H54 (cell line): ENCODE measurements around the gene IRX1.

ENCODE experiments used
- DNase-seq: peaks from one replicate; pipeline ENCODE4 v3.0.0; 2011; ENCODE audit warnings: low spot score, mixed read lengths; ENCODE audit not compliant: insufficient read length
- FAIRE-seq: peaks from 3 replicates; lab custom pipeline; 2011; peaks lifted over from hg19 to GRCh38; lab: Jason Lieb, UNC
- POLR2A ChIP-seq: IDR thresholded peaks from 2 replicates; pipeline ENCODE4 v1.6.1; 2011; ENCODE audit warnings: low read depth, mild to moderate bottlenecking, low read length

The IRX1 gene

DNA sequence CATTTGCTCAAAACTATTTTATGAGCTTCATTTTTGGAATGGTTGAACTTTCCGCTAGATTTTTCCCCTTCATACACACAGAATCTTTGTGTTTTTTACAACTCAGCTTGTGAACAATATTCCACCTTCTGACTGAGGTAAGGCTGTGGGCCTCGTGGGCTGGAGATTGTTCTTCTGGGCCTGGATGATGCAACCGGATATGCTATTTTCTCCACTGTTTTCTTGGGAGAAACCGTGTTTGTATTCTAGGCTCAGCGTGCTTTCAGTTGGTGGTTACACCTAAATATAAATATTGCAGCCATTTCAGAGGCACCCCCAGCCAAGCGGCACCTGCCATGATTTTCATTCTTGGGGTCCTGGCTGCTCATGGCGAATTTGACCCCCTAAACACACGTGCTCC is 55.2 kb downstream of the IRX1 start:
- no peak for TF ChIP-seq POLR2A
- no peak for FAIRE-seq
- no peak for DNase-seq
